HG03565 (cell line): ENCODE results near the gene RPL22.

Experiments
- ATAC-seq: cut with Tn5 transposase; IDR thresholded peaks from one replicate; pipeline ENCODE4 v1.9.1; 2021; ENCODE audit warnings: mild to moderate bottlenecking, moderate library complexity; ENCODE audit not compliant: unreplicated experiment

RPL22 gene

DNA sequence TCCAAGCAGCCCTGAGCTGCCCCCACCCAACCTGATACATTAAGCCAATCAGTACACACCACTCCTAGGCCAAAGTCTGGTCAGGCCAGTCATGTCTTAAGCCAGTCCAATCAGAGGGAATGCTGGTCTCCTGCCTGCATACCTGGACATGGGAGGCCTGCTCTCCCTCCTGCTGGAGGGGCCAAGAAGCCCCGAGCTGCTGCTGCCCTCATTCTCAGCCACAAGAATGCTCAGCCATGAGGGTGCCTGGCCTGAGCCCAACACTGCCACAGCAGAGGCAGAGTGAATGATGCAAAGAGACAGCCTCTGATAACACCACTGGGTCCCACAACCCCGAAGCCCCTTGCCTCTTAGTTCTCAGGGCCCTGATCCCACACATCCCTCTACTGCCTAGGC is 42.3 kb downstream of the RPL22 start:
- no peak for ATAC-seq

- ATAC-seq = no peak
These were observed 44.7 kb downstream of the RPL22 start for GRCh38 chr1:6154525-6155319.

- no peak for ATAC-seq
These were observed 46.5 kb downstream of the RPL22 start for GRCh38 chr1:6152882-6153281.

DNA sequence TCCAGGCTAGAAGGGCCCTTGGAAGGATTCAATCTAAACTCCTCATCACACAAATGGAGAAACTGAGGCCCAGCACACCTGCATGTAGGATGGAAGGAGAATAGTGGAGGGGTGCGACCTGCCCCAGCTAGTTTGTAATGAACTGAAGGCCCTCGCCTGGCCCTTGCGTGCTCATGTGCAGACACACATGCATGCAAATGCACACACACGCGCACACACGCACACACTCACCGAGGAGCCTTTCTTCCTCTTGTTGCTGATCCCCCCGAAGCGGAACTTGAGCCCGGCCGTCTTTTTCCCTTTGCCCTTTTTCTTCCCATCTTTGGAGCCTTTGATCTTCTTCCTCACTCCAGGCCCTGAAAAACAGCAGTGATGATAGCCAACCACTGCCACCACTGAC is 47.2 kb downstream of the RPL22 start:
- no peak for ATAC-seq

- ATAC-seq = no peak
These were observed 48.0 kb downstream of the RPL22 start for GRCh38 chr1:6151291-6151822.

- ATAC-seq = no peak
These were observed 49.1 kb downstream of the RPL22 start for GRCh38 chr1:6150006-6150938.

DNA sequence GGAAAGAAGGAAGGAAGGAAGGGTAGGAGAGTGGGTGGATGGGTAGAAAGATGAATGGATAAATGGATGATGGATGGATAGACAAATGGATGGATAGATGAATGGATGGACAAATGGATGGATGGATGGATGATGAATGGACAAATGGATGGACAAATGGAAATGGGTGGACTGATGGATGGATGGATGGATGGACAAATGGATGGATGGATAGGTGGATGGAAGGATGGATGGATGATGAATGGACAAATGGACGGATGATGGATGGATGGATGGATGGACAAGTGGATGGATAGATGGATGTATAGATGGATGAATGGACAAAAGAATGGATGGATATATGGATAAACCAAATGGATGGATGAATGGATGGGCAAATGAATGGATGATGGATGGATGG is 49.8 kb downstream of the RPL22 start:
- no peak for ATAC-seq

DNA sequence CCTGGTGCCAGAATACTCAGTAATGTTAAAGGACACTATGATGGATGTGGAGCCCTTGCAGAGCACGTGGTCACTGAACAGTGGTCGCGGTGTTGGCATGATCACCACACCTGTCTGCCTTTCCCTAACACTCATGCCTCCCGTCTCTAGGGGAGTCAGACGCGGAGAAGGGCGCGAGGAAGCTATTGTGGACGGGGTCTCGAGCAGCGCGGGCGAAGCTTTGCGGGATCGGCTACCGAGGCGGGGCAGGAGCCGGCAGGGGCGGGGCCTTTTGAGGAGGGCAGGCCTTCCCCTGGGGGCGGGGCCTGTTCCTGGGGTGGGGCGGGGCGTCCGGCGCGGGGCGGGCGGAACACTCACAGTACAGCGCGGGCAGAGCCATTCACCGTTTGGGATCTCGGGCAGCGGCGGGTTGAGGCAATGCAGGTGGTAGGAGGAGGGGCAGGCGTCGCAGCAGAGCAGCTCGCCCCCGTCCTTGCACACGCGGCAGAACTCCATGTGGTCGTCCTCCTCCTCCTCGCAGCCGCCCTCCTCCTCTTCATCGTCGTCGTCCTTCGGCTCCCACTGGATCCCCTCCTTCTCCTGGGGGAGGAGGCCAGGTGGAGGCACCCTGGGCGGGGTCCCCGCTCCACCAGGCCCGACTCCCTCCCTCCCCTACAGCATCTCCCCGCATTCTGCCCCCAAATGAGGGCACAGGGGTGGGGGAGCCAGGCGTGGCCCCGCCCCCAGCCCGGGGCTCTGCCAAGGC is 50.7 kb downstream of the RPL22 start:
- ATAC-seq = no peak

DNA sequence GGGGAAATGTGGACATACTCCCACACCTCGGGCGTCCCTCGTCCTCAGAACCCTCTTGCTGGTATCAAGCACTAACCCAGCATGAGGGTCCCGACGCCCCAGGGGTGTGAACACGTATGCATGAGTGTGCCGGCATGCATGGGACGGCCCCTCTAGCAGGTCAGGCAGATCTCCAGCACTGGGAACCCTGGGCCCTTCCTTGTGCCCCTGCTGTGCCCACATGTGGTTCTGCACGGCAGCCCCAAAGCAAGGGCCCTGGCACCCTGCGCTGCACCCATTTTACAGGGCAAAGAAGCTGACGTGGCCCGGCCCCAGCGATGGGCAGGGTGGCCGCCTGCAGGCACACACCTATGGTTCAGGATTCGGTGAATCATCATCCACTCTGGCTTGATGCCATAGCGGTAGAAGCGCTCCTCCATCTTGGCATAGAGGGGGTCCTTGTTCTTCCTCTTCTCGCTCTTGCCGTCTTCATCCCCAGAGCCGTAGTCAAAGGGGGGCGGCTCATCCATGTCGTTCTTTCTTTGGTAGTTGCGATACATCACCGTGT is 53.5 kb downstream of the RPL22 start:
- no peak for ATAC-seq

DNA sequence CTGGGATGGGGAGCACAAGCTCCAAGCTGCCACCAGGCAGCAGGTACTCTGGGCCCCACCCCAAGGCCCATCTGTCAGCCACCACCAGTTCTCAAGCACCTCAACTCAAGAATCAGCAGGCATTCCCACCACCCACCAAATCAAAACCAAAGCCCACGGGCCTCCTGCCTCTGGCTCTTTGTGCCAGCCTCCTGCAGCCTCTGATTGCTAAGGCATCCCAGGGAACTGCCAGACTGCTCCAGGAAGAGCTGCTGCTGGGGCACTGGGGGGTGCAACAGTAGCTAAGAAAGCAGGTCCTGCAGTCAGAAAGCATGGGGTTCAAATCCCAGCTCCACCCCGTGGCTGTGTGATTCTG is 54.0 kb downstream of the RPL22 start:
- no peak for ATAC-seq

DNA sequence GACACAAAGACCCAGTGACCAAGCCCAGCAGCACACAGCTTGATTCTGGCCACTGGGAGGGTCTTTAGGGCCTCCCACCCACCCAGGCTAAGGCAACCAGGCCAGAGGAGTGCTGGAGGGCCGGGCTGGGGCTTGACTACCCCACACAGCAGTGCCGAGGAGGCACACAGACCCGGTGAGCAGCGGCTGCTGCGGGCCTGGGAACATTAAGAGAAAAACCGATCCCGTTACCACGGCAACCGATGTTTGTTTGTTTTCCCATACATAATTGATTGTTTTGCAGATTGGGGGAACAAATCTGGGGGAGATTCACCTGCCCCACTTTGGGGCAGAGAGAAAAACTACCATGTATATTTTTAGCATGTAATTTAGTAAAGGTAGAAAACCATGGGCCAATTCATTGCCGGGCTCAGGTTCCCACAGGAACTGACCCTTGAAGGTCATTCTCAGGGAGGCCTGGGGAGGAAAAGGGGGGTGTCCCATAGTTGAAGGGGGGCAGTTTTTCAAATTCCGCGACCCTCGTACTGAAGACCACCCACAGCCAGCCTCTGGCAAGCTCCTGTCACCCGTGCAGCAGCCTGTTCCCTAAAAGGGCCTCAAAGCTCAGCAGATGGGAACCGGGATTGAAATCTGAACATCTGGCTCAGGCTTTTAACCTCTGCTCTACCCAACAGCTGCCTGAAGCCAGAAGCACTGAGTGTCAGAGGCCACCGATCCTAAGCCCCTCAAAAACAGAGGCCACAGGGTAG is 54.6 kb downstream of the RPL22 start:
- ATAC-seq = no peak

GRCh38 chr1:6144175-6144574 is 55.2 kb downstream of the RPL22 start:
- no peak for ATAC-seq

DNA sequence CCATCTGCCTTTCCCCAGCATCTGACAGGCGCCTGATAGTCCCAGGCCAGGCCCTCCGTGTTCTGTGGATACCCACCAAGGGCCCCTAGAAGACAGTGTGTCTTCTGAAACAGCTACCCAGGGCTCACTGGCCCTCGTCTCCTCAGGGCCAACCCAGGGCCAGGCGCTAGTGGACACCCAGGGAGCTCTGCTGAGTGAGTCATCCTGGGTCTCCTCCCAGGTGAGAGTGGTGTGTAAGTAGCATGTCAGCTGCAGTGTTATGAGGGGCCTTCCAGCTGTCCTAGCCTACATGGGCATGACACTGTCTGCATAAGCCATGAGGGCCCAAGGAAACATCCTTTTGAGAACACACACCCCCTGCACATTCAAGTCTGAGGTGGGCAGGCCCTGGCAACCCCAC is 56.0 kb downstream of the RPL22 start:
- ATAC-seq = no peak

GRCh38 chr1:6142734-6143133 is 56.7 kb downstream of the RPL22 start:
- no peak for ATAC-seq

- no peak for ATAC-seq
These were observed 57.3 kb downstream of the RPL22 start for GRCh38 chr1:6142036-6142621.

DNA sequence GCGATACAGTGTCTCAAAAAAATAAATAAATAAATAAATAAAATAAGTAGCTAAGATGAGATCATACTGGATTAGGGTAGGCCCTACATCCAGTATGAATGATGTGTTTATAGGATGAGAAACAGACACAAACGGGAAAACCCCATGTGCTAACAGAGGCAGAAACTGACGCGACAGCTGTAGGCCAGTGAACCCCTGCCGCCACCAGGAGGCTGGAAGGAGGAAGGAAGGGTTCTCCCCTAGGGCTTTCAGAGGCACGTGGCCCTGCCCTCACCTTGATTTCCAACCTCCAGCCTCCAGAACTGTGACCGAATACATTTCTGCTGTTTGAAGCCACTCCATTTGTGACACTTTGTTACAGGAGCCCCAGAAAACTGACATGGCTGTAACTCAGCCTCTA is 57.8 kb downstream of the RPL22 start:
- no peak for ATAC-seq

DNA sequence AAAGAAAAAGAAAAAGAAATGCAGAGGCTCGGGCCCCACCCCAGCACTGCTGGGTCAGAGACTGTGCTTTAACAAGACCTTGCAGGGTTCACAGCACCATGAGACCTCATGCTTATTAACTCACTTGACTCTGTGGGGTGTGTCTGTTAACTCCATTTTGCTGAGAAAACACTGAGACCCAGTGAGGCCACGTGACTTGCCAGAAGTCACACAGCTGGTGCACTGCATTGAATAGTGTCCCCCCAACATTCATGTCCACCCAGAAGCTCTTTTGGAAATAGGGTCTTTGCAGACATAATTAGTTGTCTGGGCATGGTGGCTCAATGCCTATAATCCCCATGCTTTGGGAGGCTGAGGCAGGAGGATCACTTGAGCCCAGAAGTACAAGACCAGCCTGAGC is 59.0 kb downstream of the RPL22 start:
- ATAC-seq = no peak

- ATAC-seq = no peak
These were observed 61.6 kb downstream of the RPL22 start for GRCh38 chr1:6137758-6138157.

DNA sequence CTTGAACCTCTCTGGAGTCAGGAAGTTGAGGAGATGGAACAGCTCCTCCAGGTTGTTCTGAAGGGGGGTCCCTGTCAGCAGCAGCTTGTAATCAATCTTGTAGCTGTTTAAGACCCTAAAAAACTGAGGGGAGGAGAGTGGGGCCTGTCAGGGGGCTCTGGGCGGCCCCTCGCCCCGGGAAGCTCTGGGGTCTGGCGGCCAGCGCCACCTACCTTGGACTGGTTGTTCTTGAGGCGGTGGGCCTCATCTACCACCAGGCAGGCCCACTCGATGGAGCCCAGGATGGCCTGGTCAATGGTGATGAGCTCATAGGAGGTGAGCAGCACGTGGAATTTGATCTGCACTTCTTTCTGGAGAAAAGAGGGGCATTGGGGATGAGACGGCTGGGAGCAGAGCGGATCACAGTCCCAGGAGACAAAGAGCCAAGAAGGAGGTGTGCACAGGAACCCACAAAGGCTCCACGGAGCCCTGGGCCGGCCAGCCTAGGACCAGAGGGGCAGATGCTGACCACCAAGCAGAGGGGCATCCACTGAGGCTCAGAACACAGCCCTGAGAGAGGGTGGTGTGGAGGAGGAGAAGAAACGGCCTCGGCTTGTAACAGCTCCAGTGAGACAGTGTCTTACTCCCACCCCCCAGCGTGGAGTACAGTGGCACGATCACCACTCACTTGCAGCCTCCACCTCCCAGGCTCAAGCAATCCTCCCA is 62.7 kb downstream of the RPL22 start:
- no peak for ATAC-seq
